Umbilical cord (tissue), 2 donors: ENCODE results near the gene GFOD1. TPM values are rescaled to one million over a fixed set of nuclear protein-coding genes. Genes with fewer than 3 reads are reported as not detected.

Experiments
- DNase-seq: peaks from one replicate; pipeline ENCODE4 v3.0.0-alpha.2; 2015; ENCODE audit warnings: low spot score
- total RNA-seq: library from RNA; depleted of rRNA; stranded (reverse); fragments of >200 nt; gene quantifications from one replicate; pipeline ENCODE4 v1.2.3, GENCODE V29; 2014; ENCODE audit warnings: low replicate concordance; ENCODE audit not compliant: insufficient read depth

Gene GFOD1, protein sequence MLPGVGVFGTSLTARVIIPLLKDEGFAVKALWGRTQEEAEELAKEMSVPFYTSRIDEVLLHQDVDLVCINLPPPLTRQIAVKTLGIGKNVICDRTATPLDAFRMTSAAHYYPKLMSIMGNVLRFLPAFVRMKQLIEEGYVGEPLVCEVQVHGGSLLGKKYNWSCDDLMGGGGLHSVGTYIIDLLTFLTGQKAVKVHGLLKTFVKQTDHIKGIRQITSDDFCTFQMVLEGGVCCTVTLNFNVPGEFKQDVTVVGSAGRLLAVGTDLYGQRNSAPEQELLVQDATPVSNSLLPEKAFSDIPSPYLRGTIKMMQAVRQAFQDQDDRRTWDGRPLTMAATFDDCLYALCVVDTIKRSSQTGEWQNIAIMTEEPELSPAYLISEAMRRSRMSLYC
- 5.5 TPM for total RNA-seq

DNA sequence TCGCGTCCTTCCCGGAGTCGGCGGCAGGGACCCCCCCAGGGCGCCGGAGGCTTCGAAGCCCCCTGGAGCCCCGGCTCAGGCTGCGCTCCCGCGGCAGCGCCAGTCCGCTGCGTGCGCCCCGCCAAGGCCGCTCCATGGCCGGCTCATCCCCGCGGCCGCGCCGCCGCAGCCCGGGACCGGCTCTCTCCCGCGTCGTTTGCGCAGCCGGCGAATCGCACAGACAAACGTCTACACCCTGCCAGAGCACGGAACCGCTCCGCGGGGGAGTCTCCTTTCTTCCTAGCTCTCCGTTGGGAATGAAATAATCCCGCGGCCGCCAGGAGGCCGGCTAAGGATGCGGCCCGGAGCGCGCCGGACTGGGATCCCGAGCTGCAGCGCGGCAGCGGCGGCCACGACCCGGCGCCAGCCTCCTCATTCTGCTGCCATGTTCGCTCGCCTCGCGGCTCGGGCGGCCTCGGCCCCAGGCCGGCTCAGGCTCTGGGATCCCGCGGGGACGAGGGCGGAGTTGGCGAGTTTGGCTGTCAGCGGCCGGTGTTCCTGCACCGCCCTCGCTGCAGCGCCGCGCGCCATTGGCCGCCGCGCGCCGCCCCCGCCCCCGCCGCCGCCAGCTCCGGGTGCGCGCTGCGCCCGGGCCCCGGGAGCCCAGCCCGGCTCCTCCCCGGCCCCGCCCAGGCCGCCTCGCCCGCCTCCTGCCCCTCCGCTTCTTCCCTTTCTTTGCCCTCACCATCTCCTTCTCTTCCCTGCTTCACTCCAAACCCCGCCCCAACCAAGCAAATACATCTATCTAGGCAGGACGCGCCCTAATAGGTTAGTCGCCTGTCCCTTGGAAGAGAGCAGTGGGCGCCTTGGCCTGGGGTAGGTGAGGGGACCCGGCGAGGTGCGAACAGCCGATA, at the start of gene GFOD1:
GFOD1 (minus strand) TSS at position 479 of the 893 bp plus-strand sequence. CDS start 710 bp downstream, outside the sequence.
- peak; percentile 85 for DNase-seq

DNA sequence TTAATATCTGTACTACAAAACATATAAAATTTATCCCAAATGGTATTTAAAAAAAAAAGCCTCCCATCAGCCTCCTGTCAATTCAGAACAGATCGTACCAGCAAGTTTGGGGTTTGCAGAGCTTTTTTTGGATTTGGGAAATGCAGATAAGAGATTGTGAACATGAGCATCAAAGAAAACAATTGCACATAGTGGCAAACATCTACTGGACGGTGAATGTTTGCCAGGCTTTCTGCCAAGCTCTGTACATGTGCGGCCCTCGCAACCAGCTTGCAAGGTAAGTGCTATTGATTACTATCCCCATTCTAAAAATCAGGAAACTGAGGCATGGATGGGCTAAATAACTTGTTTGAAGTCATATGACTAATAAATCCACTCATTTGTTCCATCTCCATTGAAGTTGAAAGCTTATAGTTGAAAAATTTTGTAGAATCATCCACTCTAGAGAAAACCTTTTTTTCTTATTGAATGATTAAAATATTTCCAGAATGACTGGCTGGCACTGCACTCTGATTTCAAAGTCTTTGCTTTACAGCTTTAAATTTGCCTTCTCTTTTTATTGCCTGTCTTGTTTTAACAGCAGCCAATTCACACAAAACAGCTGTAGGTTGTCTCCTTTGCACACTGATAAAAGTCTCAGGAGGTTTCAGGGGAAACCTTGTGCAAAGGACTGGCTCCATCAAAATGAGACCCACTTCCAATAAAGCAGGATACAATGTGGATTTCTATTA, 49.6 kb upstream of the GFOD1 start:
- peak; percentile 65 for DNase-seq

DNA sequence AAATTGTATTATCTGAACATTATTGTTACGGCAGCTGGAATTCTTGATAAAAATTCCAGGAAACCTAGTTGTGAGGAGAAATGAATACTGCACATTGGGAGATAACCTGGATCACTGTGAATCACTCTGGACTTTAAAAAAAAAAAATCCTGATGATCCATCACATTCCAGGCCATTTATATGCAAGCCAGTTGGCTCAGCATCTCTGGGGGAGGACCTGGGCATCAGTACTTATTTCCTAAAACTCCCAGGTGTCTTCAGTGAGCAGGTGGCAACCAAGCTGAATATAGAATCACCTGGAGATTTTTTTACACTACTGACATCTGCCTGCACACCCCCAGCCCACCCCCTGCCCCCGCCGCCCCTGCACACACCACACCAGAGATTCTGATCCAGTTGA, 47.9 kb upstream of the GFOD1 start:
- no peak for DNase-seq

DNA sequence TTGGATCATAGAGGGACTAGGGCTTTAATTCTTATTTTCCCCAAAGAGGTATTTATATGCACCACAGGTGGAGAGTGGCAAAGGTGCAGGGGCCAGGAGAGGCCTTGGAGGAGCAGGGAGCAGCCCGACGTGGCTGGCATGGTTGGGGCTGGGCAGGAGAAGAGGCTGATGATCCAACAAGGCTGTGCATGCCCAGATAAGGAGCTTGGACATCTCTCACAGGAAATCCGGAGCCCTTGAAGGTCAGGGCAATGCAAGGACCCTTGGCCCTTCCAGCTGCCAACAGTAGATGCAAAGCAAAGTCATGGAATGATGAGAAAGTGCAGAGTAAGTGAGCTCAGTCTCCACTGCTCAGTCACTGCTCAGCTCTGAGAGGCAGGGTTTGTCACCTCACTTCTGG, 47.1 kb upstream of the GFOD1 start:
- no peak for DNase-seq

DNA sequence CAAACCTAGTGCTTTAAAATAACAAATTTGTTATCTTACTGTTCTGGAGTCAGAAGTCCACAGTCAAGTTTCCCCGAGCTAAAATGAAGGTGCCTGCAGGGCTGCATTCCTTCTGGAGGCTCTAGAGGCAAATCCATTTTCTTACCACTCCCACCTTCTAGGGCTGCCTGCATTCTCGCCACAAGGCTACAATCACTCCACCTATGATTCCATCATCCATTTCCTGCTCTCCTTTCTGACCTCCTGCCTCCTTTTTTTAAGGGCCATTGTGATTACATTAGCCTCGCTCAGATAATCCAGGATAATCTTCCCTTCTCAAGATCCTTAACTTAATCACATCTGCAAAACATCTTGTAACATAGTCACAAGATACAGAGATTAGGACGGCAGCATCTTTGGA, 44.6 kb upstream of the GFOD1 start:
- no peak for DNase-seq

DNA sequence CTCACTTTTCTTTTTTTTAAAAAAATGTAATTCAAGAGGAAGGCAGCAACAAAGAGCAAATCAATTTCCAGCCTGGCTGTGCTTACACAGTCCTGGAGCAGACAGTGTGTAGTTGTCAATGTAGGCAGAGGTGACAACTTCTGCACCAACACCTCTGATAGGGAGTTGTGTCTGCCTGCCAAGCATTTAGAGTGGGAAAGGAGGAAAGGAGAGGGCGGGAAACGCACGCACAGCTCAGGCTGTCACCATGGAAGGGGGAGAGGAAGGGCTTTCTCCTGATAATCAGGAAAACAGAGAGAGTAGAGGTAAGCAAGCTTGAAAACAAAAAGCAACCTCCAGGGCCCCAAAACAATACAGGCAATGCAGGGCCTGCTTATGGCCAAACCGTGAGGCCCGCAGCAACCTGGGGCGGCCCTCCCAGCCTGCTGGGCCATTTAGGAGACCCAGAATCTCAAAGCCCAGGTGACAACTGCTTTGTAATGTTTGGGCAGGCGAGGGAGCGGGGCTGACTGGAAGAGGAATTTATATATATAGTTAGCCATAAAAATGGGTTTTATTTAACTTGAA, 41.5 kb upstream of the GFOD1 start:
- DNase-seq = no peak

DNA sequence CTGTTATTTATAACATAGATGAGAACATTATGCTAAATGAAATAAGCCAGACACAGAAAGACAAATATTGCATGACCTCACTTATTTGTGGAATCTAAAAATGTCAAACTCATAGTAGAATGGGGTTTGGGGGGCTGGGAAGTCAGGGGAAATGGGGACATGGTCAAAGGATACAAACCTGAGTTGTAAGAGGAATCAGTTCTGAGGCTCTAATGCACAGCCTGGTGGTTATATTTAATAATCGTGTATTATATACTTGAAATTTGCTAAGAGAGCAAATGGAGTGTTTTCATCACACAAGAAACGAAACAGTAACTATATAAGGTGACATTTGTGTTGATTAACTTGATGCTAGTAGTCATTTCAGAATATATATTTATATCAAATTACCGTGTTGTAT, 40.8 kb upstream of the GFOD1 start:
- DNase-seq = no peak

DNA sequence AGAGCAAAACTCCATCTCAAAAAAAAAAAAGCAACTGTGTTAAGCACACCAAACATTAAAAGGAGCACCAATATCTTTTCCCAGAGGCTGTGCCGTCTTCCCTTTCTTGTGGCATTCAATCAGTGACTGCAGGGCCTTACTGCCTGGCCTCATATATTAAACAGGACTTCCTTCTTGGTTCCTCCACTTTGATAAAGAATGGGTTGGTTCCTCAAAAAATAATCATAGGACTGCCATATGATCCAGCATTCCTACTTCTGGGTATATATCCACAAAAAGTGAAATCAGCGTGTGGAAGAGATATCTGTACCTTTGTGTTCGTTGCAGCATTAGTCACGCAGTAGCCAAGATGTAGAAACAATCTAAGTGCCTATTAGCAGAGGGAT, 40.3 kb upstream of the GFOD1 start:
- DNase-seq = no peak

DNA sequence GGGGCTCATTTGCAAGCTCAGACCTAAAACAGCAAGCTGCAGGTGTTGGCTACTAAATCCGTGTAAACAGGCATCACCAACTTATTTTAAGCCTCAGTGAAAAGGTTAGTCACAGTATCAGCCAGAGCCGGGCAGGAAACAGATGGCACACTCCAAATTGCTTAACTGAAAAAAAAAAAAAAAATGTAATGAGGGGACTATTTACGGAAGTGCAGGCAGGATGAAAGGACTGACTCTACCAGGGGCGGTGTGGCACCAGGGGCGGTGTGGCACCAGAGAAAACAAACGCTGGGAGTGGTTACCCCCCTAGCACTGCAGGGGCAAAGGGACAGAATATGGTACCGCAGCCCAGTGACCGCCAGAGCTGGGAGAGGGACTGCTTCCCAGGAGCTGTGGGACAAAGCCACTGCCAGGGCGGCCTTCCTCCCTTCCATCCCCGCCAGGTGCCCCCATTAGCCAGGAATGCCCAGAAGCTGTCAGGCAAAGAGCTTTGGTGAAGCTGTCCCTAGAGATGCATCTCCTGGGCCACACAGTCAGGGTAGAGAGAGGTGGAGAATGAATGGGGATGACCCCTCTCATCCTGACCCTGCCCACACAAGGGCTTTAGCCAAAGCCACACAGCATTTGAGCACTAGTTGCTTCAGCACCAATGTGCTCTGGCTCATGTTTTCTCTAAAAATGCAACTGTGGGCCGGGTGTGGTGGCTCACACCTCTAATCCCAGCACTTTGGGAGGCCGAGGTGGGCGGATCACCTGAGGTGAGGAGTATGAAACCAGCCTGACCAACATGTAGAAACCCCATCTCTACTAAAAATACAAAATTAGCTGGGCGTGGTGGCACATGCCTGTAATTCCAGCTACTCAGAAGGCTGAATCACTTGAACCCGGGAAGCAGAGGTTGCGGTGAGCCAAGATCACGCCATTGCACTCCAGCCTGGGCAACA, 39.6 kb upstream of the GFOD1 start:
- peak; percentile 39 for DNase-seq

DNA sequence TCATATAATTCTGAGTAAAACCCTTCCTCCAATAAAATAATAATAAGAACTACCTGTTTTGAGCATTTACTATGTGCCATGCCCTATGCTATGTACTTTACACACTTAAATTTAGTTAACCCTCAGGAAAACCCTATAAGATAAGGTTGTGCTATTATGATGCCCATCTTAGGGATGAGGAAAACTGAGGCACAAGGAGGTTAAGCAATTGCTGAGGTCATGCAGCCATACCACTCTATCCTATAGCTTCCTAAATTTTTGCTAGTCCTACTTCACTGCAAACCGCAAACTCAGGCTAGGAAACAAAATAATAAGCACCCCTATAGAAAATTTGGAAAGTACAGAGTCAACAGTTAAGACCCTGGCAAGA, 38.9 kb upstream of the GFOD1 start:
- no peak for DNase-seq

DNA sequence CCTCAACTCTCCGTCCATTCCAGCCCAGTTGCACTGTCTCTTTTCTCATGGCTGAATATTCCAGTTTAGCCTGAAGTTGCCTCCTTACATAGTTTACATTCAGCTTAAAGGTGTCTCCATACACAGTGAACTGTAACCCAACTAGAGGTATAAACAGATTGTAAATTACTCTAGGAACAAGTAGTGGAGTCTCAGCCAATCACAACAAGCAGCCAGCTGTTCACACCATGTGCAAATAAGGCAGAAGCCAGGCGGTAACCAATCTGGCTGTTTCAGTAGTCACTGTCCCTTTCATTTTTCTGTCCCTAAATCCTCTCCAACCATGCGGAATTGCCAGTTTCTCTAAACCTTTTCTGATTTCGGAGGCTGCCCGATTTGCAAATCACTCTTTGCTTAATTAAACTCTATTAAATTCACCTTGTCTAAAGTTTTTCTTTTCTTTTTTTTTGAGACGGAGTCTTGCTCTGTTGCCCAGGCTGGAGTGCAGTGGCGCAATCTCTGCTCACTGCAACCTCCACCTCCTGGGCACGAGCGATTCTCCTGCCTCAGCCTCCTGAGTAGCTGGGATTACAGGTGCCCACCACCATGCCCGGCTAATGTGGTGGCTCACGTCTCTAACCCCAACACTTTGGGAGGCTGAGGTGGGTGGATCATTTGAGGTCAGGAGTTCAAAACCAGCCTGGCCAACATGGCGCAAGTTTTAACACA, 37.6 kb upstream of the GFOD1 start:
- DNase-seq = no peak

DNA sequence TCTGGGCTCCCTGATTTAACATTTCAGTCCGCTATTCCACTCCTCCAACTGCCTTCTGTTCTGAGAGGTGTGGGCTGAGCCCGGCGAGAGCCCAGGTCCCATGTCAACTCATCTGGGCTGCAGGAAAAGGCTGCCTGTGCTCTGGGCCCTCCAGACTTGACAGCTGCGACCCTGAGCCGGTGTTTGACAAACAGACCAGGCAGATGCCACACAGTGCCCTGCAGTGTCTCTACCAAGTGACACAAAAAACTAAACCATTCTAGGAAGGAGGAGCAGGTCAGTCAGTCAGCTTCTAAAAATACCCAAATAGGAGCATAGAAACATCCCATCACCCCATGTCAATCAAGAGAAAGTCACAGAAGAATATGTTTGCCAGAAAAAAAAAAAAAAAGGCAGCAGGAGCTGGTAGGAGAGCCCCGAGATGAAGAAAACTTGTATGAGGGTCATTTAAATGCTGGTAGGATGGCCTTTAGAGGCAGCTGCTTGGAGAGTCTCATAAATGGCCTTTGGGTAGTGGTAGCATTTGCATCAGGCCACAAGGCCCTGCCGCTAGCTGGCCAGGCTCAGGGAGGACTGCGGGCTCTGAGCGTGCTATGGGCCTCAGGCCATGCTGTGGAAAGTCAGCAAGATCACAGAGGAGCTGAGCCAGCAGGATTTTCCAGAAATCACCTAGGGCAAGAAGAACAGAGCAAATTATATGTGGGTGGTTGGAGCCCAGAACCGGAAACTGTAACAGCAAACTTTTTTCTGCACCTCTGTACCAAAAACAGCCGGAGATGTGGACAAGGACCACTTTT, 36.6 kb upstream of the GFOD1 start:
- no peak for DNase-seq

DNA sequence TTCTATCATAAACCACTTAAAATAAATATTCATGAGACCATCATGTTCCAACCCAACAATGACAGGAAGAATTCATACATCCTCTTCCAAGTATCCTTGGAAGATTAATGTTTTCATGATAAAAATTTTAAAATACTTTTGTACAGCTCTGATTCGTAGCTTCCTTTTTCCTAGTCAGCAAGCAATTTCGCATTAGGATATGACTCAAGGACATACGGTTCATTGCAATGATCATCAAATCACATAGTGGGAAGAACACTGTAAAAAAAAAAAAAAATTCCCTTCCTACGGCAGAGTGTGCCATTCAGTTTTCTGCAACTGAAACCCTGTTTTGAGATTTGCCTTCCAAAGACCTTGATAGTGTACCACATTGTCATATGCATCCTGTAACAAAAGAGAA, 35.3 kb upstream of the GFOD1 start:
- no peak for DNase-seq

DNA sequence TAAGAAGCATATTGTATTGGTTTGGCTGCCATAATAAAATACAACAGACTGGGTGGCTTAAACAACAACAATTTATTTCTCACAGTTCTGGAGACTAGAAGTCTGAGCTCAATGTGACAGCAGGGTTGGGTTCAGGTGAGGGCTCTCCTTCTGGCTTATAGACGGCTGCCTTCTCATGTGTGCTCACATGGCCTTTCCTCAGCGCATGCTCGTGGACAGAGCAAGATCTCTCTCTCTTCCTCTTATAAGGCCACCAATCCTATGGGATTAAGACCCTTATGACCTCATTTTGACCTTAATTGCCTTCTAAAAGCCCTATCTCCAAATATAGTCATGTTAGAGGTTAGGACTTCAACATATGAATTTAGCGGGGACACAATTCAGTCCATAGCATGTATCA, 32.4 kb upstream of the GFOD1 start:
- DNase-seq = no peak

DNA sequence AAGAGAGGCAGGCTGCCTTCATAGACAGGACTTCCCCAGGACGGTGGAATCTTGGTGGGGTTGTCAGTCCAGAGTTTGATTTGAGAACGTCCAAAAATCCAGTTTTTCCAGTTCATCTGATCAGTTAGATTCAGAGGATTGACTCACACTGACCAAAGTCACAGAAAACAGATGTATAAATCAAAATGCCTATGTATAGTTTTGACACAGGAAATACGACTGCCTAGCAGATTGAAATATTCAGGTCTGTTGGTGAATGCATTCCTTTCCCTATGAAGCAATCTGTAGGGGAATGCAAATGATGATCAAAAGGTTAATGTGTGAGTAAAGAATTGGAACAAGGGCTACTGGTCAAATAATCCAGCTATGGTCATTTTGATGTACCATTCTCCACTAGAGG, 29.7 kb upstream of the GFOD1 start:
- DNase-seq = no peak

DNA sequence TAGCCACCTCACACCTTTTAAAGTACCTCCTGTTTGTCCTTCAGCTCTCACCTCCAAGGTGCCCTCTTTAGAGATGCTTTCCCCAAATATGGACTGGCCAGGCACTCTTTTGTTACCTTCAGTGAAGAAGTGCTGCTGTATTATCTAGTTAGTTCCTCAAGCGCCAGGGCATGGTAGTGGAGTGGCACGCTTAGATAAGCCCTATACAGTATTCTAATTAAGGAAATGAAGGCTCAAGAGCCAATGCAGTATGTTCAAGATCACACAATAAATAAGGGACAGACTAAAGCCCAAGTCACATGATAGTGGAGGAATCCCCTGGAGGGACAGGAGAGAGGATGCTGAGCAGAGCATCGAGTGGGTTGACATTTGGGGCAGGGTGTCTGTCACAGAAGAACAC, 28.5 kb upstream of the GFOD1 start:
- no peak for DNase-seq

DNA sequence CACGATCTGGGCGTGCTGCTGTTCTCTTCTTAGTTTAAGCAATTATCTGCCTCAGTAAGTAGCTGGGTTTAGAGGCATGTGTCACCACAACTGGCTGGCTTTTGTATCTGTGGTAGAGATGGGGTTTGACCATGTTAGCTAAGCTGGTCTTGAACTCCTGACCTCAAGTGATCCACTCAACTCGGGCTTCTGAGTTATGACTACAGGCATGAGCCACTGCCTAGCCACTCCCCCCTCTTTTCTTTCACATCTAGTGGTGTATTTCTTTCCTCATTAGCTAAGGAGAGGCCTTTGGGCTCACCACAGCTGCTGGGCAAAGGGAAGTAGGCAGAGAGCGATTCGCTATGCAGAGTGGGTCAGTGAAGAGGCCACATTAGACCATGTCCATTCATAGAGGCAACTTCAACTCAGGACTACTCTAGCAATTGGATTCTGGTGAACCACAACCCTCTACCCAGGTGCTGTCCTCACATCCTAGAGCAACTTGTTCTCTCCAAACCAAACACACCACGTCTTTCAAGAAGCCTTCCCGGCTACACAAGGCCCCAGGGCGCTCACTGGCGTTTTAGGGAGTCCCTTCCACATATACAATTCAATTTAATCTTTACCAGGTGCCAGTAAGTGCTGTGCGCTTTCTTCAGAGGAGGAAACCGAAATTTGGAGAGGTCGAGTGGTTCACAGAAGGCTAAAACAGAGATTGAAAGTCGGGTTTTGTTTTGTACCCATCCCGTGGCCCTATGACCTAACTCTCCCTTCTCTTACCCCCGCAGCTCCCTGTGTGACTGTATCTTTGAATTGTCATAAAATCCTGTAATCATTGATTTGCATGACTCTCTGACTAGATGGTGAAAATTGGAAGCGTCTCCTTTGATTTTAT, 26.5 kb upstream of the GFOD1 start:
- no peak for DNase-seq

DNA sequence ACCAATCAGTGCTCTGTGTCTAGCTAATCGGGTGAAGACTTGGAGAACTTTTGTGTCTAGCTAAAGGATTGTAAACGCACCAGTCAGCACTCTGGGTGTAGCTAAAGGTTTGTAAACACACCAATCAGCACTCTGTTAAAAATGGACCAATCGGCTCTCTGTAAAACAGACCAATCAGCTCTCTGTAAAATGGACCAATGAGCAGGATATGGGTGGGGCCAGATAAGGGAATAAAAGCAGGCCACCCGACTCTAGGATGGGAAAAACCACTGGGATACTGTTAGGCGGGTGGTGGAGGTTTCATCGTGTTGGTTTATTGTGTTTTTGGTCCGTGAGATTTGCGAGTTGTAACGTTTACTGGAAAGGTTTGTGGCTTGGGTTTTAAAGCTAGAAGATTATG, 25.5 kb upstream of the GFOD1 start:
- DNase-seq = no peak
